Hematopoietic multipotent progenitor cell treated with erythropoietin and hydrocortisone succinate and interleukin-3 and kit ligand, for 6 days (in vitro differentiated cells): Measurements from ENCODE around the gene FHOD3.

Experiments
- DNase-seq: peaks from one replicate; pipeline ENCODE4 v3.0.0-alpha.2; 2015

Gene FHOD3

DNA sequence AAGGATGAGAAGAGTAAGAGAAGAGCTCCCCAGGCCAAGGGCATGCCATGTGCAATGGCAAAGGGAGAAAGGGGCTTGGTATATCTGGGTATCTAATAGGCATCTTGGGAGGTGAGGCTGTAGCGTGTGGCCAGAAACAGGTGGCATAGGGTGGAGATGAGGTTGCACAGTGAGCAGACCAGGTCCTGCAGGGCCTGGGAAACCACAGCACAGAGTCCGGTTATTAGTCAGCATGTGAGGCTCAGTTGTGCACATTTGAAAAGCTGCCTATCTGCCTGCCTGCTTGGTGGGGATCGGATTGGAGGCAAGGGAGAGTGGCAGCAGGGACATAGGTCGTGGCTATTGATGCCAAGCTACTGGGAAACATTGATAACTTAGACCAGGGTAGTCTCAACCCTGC is 340.7 kb downstream of the FHOD3 start:
- DNase-seq: no peak

DNA sequence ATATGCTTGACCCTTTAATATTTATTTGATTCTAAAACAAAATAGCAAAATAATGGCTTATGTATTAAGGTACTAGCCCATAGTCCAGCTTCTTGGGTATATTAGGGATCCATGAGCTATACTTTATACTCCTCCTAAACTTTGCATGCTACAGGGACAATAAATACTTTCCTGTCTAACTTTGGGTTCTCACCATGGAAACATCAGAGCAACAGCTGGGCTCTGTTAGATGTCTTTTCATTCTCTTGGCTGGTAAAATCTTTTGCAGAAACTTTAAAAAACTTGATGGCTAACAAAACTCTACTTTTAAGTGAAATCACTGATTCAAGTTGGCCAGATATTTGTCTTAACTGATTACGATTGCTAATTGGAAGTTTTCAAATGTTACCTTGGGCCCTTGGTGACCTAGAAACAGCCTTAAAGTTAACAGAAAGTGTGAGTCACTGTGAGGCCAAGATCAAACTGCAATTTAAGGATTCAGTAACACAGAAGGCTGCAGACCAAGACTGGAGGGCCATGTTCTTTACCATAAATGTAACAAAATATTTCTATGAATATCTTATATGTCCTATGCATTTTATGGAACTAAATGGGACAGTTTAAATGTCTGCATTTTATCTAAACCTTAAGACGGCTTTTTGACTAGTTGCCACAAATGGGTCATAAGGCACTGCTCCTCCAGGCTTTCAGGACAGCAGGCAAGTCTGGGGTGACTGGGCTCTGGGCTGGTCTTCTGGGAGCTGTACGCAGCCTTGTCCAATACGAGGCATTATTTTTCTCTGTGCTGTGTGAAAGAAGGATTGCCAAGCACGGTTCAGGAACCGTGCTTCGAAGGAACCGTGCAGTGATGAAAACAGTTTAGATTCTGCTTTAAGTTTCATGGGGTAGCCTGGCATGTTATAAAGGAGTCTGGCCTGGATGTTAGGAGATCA is 342.8 kb downstream of the FHOD3 start:
- no peak for DNase-seq

DNA sequence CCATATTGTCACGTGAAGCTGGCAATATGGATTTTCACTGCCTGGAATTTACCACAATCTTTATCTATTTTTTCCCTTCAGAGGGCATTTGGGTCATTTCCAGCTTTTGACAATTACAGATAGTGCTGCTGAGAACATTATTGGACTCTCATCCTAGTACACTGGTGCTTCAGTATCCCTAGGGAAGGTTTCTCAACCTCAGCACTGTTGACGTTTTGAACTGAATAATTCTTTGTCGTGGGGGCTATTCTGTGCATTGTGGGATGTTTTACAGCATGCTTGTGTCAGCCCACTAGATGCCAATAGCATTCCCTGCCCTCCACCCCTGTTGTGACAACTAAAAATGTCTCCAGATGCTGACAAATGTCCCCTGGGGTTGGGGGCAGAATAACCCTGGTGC is 345.5 kb downstream of the FHOD3 start:
- no peak for DNase-seq

DNA sequence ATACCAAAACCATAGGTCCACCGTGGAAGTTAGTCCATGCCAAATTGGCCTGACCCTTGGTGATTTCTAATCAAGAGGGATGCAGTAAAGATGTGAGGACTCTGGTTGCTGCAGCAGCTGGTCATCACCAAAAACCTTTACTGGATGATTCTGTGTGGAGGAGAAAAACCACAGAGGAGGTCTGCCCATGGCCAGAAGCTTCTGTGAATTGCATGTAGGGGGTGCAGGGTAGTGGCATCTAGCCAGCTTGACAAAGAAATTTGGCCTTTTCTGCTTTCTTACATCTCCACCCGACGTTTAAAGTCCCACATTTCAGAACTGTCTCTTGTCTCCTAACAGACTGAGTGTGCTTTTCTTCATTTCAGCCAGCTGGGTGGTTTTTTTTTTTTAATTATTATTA is 351.3 kb downstream of the FHOD3 start:
- DNase-seq: no peak

DNA sequence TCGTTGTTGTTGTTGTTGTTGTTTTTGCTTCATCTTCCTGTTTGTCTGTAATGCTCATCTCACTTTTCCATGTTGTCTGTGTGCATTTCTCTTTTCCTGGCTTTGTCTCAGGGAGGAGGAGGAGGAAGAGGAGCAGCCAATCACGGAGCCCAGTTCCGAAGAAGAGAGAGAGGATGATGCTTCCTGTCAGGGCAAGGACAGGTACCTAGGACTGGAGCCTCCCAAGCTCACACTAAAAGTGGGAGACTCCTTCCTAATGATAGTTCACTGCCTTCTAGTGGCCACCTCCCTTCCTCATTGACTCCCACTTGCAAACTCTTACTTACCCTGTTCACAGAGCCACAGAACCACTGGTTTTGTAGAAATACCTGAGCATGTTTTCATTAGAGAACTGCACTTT is 351.7 kb downstream of the FHOD3 start:
- DNase-seq: no peak

DNA sequence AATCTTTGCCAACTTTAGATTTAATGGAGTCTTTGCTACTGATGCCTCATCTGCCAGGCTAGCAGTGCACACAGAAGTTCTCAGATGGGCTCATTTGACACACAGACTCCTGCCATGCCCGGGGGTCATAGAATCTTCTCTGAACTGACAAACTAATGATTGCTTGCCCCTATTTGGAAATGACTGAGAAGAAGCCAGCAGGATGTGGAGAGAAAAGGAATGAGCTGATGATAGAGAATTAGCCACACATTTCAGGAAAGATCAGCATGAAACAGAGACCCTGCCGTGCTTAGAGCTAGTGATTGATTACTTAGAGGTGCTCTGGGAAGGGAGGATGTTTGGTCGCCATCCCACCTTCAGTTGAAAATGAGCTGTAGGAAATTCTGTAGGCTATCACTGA is 352.8 kb downstream of the FHOD3 start:
- DNase-seq: no peak

DNA sequence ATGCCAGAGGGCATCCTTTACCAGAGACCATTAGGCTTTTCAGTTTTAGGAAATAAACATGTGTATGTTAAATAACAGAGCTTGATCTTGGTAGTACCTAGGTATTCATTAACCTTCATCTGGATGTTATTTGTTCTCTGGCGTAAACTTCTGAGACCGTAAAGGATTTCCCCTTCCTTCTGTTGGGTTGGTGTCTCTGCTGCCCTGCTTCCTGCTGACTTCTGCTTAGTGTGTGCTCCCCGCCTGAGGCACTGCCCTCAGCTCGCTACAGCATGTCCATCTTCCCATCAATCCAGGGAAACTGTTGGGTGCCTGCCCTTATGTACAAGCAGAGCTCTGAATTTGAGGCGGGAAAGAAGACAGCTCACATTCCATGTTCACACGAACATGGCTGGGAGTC is 353.4 kb downstream of the FHOD3 start:
- DNase-seq: no peak

DNA sequence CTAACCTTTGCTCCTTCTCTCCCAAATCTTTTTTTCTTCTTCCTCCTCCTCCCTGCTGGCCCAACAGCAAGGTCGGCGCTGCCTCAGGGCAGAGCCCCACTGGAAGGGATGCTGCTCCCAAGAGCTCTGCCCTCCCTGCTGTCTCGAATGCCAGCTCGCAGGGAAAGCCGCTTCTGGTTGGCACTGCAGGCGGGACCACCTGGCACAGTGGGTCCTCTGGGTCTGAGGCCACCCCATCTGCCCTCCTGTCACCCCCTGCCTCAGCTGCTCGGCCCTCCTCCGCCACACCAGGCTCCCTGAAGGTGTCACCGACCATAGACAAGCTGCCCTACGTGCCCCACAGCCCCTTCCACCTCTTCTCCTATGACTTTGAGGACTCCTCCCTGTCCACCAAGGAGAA is 355.0 kb downstream of the FHOD3 start:
- DNase-seq: no peak

DNA sequence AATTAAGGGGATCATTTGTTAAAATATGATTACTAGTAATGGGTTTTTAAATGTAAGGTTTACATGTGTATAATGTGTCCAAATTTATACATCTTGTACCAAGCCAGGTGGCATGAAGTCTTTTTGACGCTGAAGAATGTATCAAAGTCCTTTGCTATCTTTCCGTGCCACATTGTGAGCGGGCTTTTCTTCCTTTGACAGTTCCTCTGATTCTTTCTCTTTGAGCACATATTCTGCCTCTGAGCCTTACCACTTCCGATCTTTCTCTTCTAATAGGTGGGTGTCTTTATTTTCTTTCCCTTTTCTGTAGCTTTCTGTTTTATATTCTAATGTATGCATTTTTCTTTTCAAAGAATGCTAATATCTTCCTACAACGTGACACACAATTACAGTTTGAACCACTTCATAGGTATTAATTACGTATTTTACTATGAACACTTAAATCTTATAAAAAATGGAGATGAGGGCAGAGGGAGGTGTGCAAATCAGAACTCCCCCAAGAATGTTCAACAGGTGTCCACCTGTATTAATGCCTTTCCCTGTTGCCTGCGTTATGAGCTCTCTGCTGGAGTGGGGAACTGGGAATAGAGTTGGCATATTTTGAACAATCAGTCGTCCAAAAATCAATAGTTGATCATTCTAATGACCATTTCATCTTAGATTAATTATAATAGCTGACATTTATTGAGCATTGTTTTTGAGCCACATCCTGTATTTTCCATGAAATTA is 355.8 kb downstream of the FHOD3 start:
- DNase-seq: no peak

DNA sequence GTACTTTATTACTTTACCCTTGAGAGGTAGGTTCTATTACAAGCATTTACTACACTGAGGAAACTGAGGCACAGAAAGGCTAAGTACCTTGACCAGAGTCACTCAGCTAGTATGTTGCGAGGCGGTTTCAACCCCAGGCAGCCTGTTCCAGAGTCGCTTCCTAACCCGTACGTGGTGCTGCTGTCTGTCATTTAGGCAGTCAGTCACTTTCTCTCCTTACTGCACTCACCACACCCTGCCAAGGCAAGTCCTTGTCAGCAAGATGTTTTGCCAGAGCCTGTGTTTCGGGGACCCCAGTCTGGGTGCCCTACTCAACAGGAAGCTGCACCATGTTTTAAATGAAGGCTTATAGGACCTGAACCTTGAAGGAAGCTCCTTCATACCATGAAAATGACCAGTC is 356.4 kb downstream of the FHOD3 start:
- DNase-seq: no peak

DNA sequence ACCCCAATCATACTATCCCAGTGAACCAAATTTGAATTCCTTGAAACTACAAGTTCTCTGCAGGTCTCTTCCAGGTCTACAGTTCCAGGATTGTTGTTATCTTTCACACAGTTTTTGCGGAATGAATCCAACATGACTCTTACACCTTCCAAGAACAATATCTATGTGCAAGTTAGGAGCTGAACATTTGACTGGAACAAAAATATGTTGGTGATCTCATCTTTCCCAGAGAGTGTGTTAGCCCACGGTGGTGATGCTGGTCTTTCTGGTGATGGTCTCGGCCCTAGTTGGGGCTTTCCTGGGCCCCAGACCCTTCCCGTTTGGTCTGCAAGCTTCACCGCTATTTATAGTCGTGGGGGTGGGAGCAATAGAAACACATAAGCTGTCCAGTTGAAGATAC is 357.6 kb downstream of the FHOD3 start:
- DNase-seq: no peak

DNA sequence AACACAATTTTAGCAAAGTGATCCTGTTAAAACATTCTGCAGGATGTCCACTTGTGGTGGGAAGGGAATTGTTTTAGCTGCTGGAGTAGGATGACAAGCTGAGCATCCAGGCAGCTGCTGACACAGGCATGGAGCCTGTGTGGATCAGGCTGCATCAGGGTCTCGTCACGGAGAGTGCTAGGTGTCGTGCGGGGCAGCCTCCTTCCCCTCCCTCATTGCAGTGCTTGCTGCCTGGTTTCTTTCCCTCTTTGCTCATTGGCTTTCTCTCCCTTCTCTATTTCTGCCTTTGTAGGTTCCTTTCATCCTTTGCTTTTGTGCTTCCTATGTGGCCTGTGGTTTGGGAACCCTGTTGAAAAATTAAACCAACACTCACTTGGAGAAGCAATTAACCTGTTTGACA is 358.4 kb downstream of the FHOD3 start:
- DNase-seq: no peak

- no peak for DNase-seq
Observed at GRCh38 chr18:36658611-36659010, 361.1 kb downstream of the FHOD3 start.

GRCh38 chr18:36660311-36660710 is 362.8 kb downstream of the FHOD3 start:
- no peak for DNase-seq

- no peak for DNase-seq
Observed at GRCh38 chr18:36661999-36662398, 364.5 kb downstream of the FHOD3 start.

DNA sequence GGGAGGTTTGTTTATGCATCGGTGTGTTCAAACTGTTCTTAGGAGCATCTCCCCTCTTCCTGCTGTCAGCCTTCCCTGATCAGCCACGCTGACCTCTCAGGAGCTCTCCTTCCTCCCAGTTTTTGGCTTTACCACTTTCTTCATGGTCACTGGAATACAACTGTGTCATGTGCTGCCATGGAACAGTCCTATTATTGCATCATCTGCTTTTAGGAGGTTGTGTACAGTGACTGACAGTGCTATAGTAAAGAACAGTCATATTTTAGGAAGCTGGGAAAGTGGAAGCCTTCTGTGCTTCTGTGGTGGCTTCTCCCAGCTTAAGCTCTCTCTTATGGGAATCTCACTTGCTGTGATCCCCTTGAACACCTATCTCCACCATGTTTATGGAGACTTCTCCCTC is 365.8 kb downstream of the FHOD3 start:
- no peak for DNase-seq

DNA sequence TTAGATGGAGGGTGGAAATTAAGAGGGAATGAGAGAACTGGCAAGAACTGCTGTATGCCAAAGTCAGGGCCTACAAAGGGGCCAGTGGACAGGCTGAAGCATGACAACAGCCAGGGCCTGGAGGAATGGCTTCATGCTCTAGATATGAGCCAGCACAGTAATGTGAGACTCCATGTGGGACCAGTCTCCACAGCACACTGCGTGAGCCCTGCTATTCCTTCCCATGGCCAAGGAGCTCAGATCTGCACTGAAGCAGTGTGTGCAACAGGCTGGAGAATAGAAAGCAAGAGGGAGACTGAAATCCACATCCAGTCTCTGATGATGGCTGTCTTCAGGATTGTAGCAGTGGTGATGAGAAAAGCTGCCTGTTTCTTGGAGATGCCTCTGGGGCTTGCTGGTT is 368.4 kb downstream of the FHOD3 start:
- DNase-seq: no peak

DNA sequence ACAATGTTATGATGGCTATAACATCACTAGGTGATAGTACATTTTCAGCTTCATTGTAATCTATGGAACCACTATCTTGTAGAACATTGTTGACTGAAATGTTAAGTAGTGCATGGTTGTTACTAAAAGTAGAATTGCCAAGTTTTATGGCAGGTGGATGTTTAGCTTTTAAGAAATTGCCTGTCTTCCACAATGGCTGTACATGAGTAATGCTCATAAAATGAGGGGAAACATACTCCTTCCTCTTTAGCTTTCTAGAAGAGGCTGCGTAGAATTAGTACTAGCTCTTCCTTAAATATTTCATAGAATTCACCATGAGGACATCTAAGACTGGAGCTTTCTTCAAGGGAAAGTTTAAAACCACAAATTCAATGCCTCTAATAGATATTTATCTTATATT is 370.3 kb downstream of the FHOD3 start:
- DNase-seq: no peak

GRCh38 chr18:36668349-36668748 is 370.8 kb downstream of the FHOD3 start:
- DNase-seq: no peak

GRCh38 chr18:36672437-36673344 is 375.2 kb downstream of the FHOD3 start:
- peak; percentile 31 for DNase-seq

- no peak for DNase-seq
Observed at GRCh38 chr18:36673452-36673851, 375.9 kb downstream of the FHOD3 start.

GRCh38 chr18:36675076-36675475 is 377.6 kb downstream of the FHOD3 start:
- no peak for DNase-seq

DNA sequence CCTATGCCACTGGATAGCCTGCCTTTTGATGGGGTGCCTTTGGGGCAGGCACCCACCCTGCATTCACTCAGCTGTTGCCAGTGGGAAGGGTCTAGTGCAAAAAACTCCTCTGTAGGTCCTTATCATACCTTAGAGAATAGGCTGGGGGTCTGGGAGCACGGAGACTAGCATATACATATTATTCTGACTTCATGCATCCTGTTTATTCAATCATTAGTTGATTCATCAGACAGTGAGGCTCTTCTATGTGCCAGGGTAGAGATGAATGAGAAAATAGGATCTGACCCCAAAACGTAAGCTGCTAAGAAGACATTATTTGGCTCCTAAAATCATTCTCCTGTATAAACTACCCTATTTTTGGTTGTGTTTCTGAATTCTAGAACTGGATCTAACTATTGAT is 378.0 kb downstream of the FHOD3 start:
- DNase-seq: no peak
